EH (cell line): ENCODE measurements around the gene CKMT2.
A peak's percentile ranks its signal among the peaks of the same experiment; 100 is the strongest.

Experiments used
- DNase-seq: peaks from one replicate; pipeline ENCODE4 v3.0.0-alpha.2; 2015; ENCODE audit warnings: low read depth

CKMT2 gene

DNA sequence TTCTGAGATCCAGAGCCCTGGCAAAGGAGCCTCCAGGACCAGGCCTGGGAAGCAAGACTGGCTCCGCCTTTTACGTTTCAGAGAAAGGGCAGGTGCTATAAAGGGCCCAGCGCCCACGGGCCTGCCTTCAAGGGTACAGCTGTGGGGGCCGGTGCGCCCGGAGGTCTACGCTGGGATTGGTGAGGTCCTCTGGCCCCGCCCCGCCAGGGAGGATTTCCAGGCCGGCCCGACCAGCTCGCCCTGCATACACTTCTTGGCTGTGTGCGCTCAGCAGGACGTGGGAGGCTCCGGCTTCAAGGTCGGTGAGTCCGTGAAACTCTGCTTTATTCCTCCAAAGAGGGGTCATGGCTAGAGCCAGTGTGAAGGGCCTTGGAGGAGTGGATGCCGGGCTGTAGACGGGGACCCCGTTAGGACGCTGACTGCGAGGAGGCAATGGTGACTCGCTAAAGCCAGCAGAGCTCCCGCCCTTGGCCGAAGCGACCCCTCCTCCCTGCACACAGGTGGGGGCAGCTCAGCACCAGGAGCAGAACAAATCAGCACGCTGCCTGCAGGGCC is at the start of gene CKMT2:
Gene CKMT2, plus strand, starts transcription at position 243 of the 555 bp plus-strand sequence. CDS start 17,811 bp downstream, outside the sequence.
- peak; percentile 15 for DNase-seq

DNA sequence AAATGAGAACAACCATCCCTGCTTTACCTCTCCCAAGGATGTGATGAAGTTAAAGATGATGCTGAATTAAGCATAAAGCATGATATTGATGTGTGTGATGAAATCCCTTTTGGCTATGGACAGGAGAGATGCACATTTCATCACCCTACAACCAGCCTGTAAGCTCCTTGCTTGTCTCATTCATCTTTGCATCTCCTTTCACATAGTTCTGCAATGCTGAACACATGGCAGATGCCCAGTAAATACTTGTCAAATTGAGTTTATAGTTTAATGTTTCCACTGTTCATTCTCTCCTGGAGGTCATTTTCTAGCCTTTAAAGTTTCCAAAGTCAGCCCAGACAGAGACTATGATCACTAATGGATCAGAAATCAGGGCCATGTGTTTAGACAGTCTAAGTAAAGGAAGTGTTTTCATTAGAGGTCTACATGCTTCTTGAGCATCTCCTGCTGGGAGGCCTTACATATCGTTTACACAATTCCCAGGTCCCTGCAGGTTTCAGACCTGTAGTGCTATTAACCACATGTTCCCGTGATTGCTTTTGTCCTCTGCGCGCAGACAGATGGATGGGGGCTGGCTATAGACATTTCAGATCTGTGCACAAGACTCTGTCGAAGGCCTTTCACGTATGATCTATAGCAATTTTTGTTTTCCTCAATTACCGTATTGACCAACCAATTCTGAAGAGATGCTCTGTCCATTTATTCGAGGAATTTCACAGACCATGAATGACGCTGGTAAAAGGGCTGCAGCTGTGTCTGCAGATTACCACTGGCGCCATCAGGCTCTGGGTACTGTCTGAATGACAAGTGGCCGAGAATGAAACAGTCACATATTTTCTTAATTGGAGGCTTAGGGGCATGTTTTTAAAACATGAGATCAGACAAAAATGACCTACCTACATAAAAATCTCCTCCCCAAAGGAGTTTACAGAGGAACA is 49.0 kb upstream of the CKMT2 start:
- DNase-seq: peak; percentile 9

DNA sequence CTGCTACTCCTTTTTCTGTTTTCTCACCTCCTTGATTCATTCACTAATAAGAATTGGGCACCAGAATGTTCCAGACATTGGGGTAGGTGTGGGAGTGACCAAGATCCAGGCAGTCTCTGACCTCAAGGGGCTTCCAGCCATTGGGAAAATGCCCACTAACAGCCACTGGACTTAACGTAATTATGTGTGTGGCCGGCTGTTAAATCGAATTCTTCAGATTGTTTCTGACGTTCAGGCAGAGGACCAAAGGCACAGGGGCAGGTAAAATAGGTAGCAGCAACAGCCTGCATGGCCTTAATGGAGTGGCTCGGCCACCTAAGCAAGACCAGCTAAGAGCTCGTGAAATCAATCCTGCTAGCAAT is 48.4 kb upstream of the CKMT2 start:
- no peak for DNase-seq

DNA sequence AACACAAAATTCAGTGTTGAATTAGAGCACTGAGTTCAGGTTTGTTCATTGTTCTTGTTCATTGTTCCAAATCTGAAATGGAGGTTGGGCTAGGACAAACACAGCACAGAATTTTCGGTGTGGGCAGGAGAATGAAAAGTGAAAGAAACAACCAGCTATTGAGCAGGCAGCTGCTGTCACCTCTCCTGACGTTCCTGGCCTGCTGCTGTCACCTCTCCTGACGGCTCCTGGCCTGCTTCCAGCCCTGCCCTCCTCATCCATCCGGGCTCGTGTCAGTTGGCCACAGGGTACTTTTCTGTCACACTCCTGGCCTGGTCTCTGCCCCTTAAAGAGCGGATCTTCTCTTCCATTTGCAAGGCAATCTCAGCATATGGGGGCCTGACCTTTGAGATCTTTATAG is 45.2 kb upstream of the CKMT2 start:
- DNase-seq: no peak

DNA sequence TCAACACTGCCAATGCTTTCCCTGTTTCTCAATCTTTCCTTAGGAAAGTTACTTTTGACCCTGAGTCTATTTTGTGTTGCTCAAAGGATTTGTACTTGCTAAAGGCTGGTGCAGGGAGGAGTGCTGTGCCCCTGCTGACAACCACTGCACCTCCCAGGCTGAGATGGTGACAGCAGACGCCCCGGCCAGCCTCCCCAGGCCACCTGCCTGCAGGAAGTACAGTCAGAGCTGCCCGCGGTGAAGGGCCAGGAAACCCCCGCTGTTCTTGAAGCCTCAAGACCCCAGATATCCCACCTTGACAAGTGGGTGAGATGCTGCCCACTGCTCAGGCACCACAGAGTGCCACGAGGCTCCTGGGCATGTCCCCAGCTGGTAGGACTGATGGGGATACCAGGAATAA is 44.2 kb upstream of the CKMT2 start:
- DNase-seq: no peak

DNA sequence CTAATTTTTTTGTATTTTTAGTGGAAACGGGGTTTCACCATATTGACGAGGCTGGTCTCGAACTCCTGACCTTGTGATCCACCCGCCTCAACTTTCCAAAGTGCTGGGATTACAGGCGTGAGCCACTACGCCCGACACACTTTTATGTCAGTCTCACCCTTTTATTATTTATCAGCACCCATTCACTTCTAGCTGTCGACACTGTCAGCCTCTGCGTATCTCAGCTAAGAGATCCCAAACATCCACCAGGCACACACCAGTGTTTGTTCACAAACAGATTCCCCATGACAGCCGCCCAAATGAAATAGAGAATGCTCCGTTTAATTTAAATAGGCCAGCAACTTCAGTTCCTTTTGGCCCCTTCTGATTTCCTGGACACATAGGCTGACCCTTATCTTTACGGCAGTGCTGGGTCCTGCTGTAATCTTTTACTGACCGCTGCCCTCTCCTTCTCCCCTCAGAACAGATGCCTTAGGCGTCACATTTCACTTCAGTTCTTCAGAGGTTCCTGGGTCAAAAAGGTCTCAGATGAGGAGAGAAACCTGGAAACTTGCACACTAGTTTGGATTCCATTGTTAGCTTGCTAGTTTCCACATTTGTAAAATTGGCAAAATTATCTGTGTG is 43.1 kb upstream of the CKMT2 start:
- no peak for DNase-seq

DNA sequence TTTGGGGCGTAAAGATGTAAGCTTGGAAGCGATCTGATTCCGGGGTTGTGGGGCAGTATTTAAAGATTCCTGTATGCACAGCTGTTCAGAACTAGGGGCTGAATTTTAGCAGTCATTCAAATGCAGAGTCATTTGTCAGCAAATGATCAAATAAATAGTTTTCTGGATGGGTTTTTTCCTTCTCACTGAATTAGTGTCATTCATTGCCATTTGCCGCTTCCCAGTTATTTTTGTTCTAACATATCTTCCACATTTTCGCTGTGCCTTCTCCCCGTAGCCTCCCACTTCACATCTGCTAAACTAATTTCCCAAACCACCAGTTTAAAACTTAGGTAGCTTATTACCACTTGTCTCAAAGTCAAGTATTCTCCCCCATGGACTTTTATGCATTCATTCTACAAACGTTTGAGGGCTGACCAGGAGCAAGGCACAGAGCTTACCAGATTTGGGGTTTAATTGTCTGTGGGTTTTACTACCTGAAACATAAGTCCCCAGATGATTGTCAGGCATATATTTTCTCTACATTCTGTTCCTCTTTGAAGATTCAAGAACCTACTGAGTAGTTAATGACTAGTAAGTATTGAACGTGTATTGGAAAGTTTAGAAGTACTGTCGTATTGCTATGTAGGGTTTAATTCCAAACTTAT is 41.3 kb upstream of the CKMT2 start:
- no peak for DNase-seq

DNA sequence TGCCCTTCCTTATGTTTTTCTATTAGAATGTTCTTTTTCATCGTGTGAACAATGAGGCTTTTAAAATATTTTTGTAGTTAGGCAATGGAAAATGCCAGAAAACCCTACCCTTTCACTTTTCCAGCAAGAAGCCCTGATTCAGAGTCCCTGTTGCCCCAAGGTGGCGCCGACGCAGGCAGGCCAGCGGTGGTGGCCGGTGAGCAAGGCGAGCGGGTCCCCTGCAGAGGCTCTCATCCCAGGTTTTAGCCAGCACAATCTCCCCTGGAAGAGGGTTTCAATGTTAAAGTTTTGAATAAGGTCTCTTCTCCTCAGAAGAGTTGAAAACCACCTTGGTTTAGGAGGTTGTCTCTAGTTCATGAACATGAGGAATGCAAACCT is 40.8 kb upstream of the CKMT2 start:
- no peak for DNase-seq

DNA sequence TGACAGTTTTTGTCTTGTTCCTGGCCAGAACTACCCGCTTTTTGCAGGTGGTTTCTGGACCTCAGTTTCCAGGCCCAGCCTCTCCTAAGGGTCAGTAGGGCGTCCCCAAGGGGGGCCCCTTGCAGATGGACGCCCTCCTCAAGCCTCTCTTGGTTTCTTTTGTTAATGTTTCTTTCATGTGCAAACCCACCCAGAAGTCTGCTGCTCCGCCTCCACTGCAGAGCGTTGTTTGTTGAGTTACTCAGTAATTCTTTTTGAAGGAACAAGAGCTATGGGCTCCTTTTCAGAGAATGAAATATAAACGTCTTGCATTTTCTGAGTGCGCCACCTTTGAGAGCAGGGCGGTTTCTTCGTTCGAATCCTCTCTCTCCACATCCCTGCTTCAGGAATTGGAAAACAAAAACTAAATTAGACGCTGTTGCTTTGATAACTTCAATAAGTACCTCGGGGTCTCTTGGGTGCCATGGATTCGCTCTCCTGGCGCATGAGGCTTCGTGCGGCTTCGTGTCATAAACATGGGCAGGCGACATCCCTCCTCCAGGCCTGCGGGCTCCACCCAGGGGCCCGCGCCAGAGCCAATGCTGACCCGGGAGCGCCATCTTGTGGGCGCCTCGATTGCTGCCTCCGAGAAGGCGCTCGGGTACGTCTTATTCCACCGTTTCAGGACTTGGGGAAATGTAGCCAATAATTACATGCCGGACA is 38.3 kb upstream of the CKMT2 start:
- DNase-seq: peak; percentile 78

DNA sequence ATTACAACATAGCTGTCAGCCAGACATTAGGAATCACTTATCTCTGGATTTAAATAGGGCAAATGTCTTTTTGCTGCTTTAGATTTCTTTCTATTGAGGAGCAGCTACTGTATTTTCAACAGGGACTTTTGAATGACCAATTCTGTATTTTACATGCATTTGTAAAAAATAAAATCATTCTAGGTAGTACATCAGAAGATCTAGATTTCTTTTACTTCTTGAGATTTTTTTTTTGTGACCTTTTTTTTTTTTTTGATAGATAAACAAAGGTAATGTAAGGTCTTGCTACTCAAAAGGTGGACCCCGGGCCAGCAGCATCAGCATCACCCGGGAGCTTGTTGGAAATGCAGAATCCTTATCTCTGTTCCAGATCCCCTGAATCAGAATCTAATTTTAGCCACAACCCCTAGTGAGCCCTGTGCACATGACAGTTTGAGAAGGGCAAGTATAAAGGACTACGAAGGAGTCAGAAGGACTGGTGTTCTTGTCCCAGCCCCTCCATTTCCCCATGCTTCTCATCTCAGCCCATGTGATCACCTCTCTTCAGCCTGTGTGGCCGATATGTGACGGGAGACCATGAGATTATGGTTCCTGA is 37.7 kb upstream of the CKMT2 start:
- peak; percentile 20 for DNase-seq

DNA sequence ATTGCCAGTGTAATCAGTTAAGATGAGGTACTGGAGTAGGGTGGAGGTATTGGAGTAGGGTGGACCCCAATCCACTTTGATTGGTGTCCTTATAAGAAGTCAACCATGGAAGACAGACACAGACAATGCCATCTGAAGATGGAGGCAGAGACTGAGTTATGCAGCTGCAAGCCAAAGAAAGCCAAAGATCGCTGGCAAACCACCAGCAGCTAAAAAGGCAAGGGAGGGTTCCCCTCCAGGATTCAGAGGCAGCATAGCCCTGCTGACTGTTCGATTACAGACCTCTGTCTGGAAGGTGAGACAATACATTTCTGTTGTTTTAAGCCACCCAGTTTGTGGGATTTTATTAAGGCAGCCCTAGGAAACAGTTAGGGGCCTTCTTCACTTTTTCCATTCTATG is 30.5 kb upstream of the CKMT2 start:
- DNase-seq: peak; percentile 6

DNA sequence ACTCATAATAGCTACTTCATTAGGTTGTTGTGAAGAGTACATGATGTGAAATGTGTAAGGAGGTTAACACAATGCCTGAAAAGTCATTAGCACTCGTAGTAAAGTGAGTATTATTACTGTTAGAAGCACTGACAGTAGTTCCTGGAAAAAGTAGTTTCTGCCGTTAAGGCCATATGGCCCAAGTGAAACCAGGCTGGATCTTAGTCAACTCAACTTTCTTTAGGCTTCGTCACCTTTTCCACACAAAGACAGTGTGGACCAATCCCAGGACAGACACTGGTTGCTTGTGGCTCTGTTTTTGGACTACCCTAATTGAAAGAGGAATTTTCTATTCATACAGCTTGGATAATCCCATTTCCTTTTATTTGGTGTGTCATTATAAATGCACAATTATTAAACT is 29.4 kb upstream of the CKMT2 start:
- no peak for DNase-seq

DNA sequence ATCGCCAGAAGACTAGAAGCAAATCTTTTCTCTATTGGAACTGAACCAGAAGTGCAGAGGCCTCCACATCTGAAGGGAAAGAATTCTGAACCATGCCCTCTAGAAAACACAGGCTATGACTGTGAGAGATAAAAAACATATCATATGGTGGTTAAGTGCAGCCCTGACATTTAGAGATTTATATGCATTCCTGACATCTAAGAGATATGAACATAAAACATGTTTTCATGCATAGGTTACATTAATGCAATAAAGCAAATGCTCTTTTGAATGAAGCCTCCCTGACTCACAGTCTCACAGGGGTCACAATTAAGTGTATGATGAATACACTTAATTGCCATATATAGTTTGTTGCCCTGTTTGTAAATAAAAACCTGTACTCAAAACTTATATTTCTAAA is 28.9 kb upstream of the CKMT2 start:
- no peak for DNase-seq

DNA sequence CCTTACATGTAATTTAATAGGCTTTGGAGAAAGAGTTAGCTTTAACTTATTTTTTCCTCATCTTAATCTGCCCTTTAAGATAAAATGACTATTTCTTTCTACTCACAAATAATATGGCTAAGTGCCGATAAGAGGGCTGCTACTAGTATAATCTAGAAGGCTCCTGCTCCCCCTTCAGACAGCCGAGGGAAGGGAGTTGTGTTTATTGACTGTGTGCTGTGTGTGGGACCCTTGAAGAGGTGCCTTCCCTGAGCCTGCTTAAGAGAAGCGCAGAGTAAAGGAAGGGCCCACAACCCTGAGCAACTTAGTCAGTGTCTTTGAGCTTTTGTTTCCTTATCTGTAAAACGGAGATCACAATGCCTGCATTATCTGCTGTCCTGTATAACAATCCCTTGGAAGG is 28.1 kb upstream of the CKMT2 start:
- DNase-seq: no peak

DNA sequence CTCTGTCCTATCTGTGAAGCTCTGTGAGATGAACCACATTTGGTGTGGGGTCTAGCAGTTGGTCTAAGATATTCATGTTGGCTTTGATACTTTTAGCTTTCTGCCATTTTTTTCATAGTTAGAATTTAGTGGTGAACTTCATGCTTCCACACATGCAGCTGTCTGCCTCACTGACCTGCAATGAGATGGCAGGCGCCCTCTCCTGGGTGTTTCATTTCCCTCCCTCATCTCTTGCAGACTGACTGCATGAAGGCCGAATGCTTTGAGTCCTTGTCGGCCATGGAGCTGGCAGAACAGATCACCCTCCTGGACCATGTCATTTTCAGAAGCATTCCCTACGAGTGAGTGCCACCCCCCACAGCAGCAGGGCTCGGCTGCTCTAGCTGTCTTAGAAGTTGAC is 26.1 kb upstream of the CKMT2 start:
- DNase-seq: peak; percentile 3

DNA sequence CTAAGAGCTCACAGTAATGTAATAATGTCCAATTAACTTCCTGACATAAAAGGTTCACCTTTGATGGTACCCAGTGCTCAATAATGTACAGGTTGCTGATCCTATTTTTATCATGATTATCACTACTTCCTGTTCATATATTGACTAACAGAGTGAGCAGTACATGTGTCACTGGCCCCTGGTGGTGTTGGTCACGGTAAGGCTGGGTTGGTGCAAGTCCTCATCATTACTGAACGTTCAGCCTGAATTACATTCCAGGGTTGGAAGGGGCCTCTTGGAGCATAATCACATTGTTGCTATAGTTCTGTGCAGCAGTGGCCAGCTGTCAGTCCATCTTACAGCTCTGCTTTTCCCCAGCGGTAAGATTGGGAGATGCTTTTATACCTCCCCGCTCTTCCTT is 24.2 kb upstream of the CKMT2 start:
- no peak for DNase-seq

DNA sequence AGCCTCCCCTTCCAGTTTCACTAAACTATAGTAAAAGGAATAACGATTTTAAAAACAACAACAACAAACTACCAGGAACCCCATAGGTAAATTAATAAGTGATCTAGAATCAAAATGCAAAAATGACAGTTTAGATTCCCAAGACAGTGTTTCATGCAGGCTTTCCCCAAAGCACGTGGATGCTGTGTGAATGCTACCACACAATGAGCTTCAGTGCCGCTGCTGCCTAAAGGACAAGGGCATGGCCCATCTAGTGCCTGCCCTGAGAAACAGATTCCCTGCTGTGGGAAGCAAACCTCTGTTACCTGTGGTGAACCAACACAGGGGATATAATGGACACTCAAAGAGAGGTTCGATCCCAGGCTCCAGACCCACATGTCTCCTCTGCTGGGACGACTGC is 23.7 kb upstream of the CKMT2 start:
- no peak for DNase-seq

DNA sequence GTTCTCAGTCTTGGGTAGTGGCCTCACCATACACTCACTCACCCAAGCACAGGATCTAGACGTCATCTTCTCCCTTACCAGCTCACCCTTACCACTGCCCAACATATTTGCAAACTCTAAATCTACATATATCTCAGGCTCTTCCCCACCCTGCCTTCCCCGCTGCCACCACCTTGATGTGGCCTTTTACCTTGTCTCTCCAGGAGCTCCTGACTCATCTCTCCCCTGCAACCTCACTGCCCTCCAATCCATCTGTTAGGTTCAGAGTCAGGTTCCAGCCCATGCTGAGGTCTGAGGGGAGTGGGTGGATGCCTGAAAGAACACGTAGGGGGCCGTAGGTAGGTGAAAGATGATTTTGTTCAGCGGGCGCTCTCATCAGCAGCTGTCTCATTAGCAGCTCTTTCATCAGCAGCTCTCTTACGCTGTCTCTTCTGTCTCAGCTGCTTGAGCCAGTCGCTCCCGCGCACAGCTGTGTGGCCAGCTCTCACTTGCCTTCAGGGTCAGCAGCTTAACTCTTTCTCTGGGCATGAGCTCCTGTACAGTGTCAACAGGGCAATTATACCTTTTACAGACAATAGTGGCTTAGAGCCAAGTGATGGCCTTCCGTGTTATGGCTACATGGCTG is 23.1 kb upstream of the CKMT2 start:
- no peak for DNase-seq

DNA sequence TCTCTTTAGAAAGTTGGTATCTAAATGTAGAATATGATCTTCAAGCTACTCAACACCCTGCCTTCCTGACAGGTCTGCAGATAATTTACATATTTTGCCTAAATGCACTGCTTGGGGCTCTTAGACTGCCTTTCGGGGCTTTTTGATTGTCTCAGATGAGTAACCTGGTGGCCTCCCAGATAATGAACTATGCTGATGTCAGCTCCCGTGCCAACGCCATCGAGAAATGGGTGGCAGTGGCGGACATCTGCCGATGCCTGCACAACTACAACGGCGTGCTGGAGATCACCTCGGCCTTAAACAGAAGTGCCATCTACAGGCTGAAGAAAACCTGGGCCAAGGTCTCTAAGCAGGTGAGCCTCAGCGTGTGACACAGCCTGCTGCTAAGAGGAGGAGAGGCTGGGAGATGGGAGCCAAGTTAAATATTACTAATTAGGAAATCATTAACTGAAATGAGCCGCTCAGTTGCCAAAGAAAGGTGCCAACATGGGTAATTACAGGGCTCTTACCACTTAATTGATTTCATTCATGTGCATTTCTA is 20.8 kb upstream of the CKMT2 start:
- DNase-seq: no peak

DNA sequence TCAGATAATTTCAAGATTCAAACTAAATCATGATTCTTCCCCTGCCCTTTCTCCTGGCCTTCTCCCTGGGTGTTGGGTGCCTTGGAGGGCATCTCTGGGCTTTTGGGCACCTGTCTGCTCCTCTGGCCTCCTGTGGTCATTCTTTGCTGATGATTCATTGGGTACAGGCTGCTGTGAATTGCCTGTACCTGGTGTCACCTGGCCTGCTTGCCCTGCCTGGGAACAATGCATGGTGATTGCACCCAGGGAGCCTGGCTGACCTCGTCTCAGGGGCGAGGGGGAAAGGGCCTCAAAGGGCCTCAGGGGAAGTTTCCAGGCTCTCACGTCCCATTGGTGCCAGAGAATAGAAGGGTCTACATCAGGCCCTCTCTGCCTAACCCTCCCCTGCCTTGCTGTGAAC is 20.1 kb upstream of the CKMT2 start:
- no peak for DNase-seq

DNA sequence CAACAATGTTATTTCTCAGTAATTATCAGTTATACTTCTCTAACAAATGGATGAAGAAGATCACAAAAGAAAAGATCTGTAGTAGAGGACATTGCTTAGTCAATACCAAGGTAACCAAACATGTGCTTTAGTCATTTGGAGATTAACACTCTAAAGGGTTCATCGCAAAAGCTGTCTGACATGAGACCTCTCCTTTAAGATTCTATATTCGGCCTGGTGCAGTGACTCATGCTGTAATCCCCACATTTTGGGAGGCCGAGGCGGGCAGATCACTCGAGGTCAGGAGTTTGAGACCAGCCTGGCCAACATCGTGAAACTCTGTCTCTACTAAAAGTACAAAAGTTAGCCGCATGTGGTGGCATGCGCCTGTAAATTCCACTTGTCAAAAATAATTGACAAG is 18.3 kb upstream of the CKMT2 start:
- no peak for DNase-seq
